CD4-positive, alpha-beta T cell (primary cell): ENCODE data around the gene VSTM5. TPM values are rescaled to one million over a fixed set of nuclear protein-coding genes. Genes with fewer than 3 reads are reported as not detected.

ENCODE experiments used
- ATAC-seq: fragments of 200-7000 bp; cut with Tn5 transposase; one replicate; pipeline ENCODE4 v1.10.0; 2022; ENCODE audit warnings: mild to moderate bottlenecking; ENCODE audit not compliant: poor library complexity
- CTCF ChIA-PET: fragments of 350-600 bp; sonication (Branson Sonifier 250); formaldehyde crosslinking; loops from one replicate; lab custom pipeline; 2021; ENCODE audit warnings: antibody characterized with exemption, inconsistent platforms; lab: Charles Lee
- POLR2A ChIA-PET: fragments of 350-600 bp; sonication (Branson Sonifier 250); formaldehyde crosslinking; loops from one replicate; lab custom pipeline; 2021; ENCODE audit warnings: antibody characterized with exemption, inconsistent platforms; lab: Charles Lee
- DNase-seq, 14 experiments: peaks; one replicate each; pipeline ENCODE4 v3.0.0-alpha.2; 2013 to 2020; ENCODE audit warnings: mixed read lengths in 2 of 14
- H3K27ac ChIP-seq, 2 donors: one replicate each; pipeline versions ENCODE4 v1.5.1 to v1.7.0; 2013; ENCODE audit warnings: low read length in 2 of 2, low read depth in 1 of 2, mild to moderate bottlenecking in 1 of 2
- H3K27me3 ChIP-seq, 2 experiments: 1 replicate in 1 of 2; 2 replicates in 1 of 2; pipeline versions ENCODE4 v1.6.1 to v1.7.0; 2013; ENCODE audit warnings: low read length in 2 of 2, control low read depth in 1 of 2, mild to moderate bottlenecking in 1 of 2, moderate library complexity in 1 of 2; ENCODE audit not compliant: insufficient read depth in 2 of 2, control insufficient read depth in 1 of 2
- H3K36me3 ChIP-seq: one replicate; pipeline ENCODE4 v1.6.1; 2013; ENCODE audit warnings: low read length, control low read depth; ENCODE audit not compliant: insufficient read depth
- H3K4me1 ChIP-seq: one replicate; pipeline ENCODE4 v1.6.1; 2013; ENCODE audit warnings: low read length, control low read depth; ENCODE audit not compliant: insufficient read depth
- H3K4me3 ChIP-seq: one replicate; pipeline ENCODE4 v1.5.1; 2013; ENCODE audit warnings: mild to moderate bottlenecking, low read length, moderate library complexity
- H3K9me3 ChIP-seq, 2 experiments: 1 replicate in 1 of 2; 2 replicates in 1 of 2; pipeline versions ENCODE4 v1.6.1 to v1.7.0; 2013; ENCODE audit warnings: low read length in 2 of 2, mild to moderate bottlenecking in 2 of 2, control low read depth in 1 of 2, moderate library complexity in 1 of 2; ENCODE audit not compliant: control insufficient read depth in 1 of 2, insufficient read depth in 1 of 2
- H3K27ac Mint-ChIP-seq: one replicate; pipeline ENCODE4 v1.8.0; 2020; ENCODE audit warnings: mixed read lengths
- H3K27me3 Mint-ChIP-seq: one replicate; pipeline ENCODE4 v1.8.0; 2021; ENCODE audit warnings: mixed read lengths
- H3K36me3 Mint-ChIP-seq: one replicate; pipeline ENCODE4 v1.8.0; 2021; ENCODE audit warnings: low read depth, mixed read lengths
- H3K4me1 Mint-ChIP-seq: one replicate; pipeline ENCODE4 v1.8.0; 2021; ENCODE audit warnings: low read depth, mixed read lengths
- H3K4me3 Mint-ChIP-seq: one replicate; pipeline ENCODE4 v1.8.0; 2020; ENCODE audit warnings: mild to moderate bottlenecking, mixed read lengths
- H3K9me3 Mint-ChIP-seq: one replicate; pipeline ENCODE4 v1.8.0; 2020; ENCODE audit warnings: mixed read lengths
- intact Hi-C, 2 experiments: fragments of 100-400 bp; cut with DNase I in 1 of 2; cut with micrococcal nuclease in 1 of 2; formaldehyde crosslinking; loops; one replicate each; pipeline versions ENCODE4 v1.15.1 to v1.9.0; 2023 to 2025; cut with DNase I, micrococcal nuclease
- total RNA-seq, 174 experiments: library from RNA in 2 of 174; stranded (reverse) in 2 of 174; gene quantifications; one replicate each; pipeline ENCODE4 v1.2.3 and lab custom pipeline; 2021 to 2026
- TF ChIP-seq, protein P1 (sequence below): fragments of 200-600 bp; IDR thresholded peaks from one replicate; pipeline ENCODE4 v1.8.0; 2022; ENCODE audit warnings: antibody characterized with exemption, mild to moderate bottlenecking

Gene VSTM5
- total RNA-seq, 2 experiments from 2014 or later: not detected

DNA sequence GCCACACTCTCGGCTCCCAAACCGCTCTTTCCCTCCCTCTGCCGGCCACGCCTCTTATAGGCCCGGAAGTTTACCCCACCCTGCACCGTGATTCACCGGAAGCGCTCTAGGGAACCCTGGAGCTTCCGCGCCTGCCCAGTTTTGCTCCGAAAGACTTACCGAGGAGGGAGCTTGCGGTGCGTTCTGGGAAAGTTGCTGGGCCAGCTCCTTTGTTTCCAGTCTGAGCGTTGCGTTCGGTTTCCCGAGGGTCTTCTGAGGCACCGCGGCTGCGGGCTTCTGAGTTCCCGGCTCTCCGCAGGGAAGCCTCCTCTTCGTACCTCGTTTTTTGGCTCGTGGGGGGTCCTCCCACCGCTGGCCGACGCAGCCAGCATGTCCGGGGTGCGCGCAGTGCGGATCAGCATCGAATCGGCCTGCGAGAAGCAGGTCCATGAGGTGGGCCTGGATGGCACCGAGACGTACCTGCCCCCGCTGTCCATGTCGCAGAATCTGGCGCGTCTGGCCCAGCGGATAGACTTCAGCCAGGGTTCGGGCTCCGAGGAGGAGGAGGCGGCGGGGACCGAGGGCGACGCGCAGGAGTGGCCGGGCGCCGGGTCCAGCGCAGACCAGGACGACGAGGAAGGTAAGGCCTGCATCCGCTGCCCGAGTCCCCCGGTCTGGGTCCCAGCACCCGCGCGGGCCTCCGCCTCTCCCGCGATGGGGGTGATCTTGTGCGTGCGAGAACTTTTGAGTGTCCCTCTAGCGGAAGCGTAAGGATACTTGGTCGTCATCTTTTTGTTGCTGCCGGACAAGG is 66.1 kb downstream of the VSTM5 start, which contains the start of gene MED17:
Gene MED17, plus strand, starts transcription at position 138 of the 790 bp plus-strand sequence. Its CDS starts 232 bp downstream, at position 370.
- no peaks in the 10 kb centered on the region for H3K9me3 Mint-ChIP-seq
- peak; percentile 96 for ATAC-seq
- CTCF ChIA-PET: interaction anchor here (0.9 to 2.3 kb wide), 3 partner anchors 12 to 44 kb away, joined by 3 to 18 read pairs (median 5); partner anchors contain the start of genes C11orf54 and TAF1D
- DNase-seq: peak; percentile 79 to 95 (median 86)
- POLR2A ChIA-PET: interaction anchor here (0.7 to 6.3 kb wide), 21 partner anchors 8 to 1306 kb away, joined by 3 to 149 read pairs (median 4); partner anchors contain the start of genes ANKRD49, C11orf54, CEP295 and CWC15
- TF ChIP-seq, protein P1, sequence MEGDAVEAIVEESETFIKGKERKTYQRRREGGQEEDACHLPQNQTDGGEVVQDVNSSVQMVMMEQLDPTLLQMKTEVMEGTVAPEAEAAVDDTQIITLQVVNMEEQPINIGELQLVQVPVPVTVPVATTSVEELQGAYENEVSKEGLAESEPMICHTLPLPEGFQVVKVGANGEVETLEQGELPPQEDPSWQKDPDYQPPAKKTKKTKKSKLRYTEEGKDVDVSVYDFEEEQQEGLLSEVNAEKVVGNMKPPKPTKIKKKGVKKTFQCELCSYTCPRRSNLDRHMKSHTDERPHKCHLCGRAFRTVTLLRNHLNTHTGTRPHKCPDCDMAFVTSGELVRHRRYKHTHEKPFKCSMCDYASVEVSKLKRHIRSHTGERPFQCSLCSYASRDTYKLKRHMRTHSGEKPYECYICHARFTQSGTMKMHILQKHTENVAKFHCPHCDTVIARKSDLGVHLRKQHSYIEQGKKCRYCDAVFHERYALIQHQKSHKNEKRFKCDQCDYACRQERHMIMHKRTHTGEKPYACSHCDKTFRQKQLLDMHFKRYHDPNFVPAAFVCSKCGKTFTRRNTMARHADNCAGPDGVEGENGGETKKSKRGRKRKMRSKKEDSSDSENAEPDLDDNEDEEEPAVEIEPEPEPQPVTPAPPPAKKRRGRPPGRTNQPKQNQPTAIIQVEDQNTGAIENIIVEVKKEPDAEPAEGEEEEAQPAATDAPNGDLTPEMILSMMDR: no peak
- Histone ChIP-seq H3K9me3 (no peaks in the 10 kb centered on the region), H3K27me3 (no peaks in the 10 kb centered on the region), H3K4me1 (peaks cover 32% of the 10 kb centered on the region), H3K27ac (peak within 1 kb of the TSS; percentile 86 to 90), H3K36me3 (peaks cover 15% of the 10 kb centered on the region), H3K4me3 (peak within 1 kb of the TSS; percentile 97)
- H3K27me3 Mint-ChIP-seq: no peaks in the 10 kb centered on the region
- H3K4me1 Mint-ChIP-seq: peaks cover 53% of the 10 kb centered on the region
- peaks cover 46% of the 10 kb centered on the region for H3K36me3 Mint-ChIP-seq
- peak within 1 kb of the TSS; percentile 89 for H3K4me3 Mint-ChIP-seq
- H3K27ac Mint-ChIP-seq: peak within 1 kb of the TSS; percentile 81
- intact Hi-C loops: loop anchor here (1.0 to 10.0 kb wide), 9 partner anchors 43 to 2000 kb away; partner anchors contain the start of genes CEP295 (in 2 of the 2), ANKRD49 (in 1 of the 2), C11orf54 (in 1 of the 2) and CWC15 (in 1 of the 2)

DNA sequence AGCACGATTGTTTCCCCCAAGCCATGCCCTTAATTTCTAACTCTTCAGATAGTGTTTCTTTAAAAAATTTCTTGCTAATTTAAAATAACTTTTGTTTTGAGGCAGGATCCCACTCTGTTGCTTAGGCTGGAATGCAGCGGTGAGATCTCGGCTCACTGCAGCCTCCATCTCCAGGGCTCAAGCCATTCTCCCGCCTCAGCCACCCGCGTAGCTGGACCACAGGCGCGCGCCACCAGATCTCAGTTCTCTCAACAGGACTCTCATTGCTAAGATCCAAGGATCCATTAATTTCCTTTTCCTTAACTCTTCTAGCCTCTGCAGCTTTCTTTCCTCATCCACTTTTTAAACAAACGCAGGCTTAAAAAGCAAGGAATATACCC is 66.7 kb downstream of the VSTM5 start:
- Histone ChIP-seq H3K36me3 (peaks cover 10% of the 10 kb centered on the region), H3K9me3 (no peaks in the 10 kb centered on the region), H3K4me3 (peak overlapping the region; percentile 97), H3K4me1 (peaks cover 32% of the 10 kb centered on the region), H3K27me3 (no peaks in the 10 kb centered on the region), H3K27ac (peak overlapping the region; percentile 57 to 90)
- Mint-ChIP-seq H3K9me3 (no peaks in the 10 kb centered on the region), H3K27ac (peak overlapping the region; percentile 81), H3K27me3 (no peaks in the 10 kb centered on the region), H3K36me3 (peaks cover 40% of the 10 kb centered on the region), H3K4me3 (peak overlapping the region; percentile 89), H3K4me1 (peaks cover 47% of the 10 kb centered on the region)
- POLR2A ChIA-PET: interaction anchor here (0.7 to 6.3 kb wide), 21 partner anchors 9 to 1306 kb away, joined by 3 to 149 read pairs (median 4); partner anchors contain the start of genes ANKRD49, C11orf54, CEP295 and CWC15
- TF ChIP-seq, protein P1: peak; percentile 36
- ATAC-seq: peak; percentile 14
- CTCF ChIA-PET: interaction anchor here (0.9 to 2.3 kb wide), 3 partner anchors 11 to 44 kb away, joined by 3 to 18 read pairs (median 5); partner anchors contain the start of genes C11orf54 and TAF1D
- no peak for DNase-seq
- intact Hi-C loops: loop anchor here (1.0 to 10.0 kb wide), 10 partner anchors 42 to 2001 kb away; partner anchors contain the start of genes C11orf54 (in 2 of the 2), CEP295 (in 2 of the 2), TAF1D (in 2 of the 2) and ANKRD49 (in 1 of the 2)

GRCh38 chr11:93783362-93783761 is 67.1 kb downstream of the VSTM5 start:
- TF ChIP-seq, protein P1: no peak
- POLR2A ChIA-PET: interaction anchor here (1.0 to 6.3 kb wide), 11 partner anchors 9 to 761 kb away, joined by 3 to 149 read pairs (median 4); partner anchors contain the start of genes ANKRD49, C11orf54, FUT4 and MRE11
- ATAC-seq (no peak), DNase-seq (no peak)
- Mint-ChIP-seq H3K27me3 (no peaks in the 10 kb centered on the region), H3K4me1 (peaks cover 45% of the 10 kb centered on the region), H3K9me3 (no peaks in the 10 kb centered on the region), H3K36me3 (peaks cover 38% of the 10 kb centered on the region), H3K4me3 (peak overlapping the region; percentile 89), H3K27ac (peak overlapping the region; percentile 81)
- intact Hi-C loops: loop anchor here in 1 of 2 experiments (1.0 to 10.0 kb wide), 7 partner anchors 42 to 2001 kb away; partner anchors contain the start of genes ANKRD49, C11orf54, CWC15 and FAM76B
- Histone ChIP-seq H3K27ac (peak overlapping the region in 1 of 2 donors; percentile 90), H3K9me3 (no peaks in the 10 kb centered on the region), H3K4me3 (peak overlapping the region; percentile 97), H3K36me3 (peaks cover 7% of the 10 kb centered on the region), H3K27me3 (no peaks in the 10 kb centered on the region), H3K4me1 (peaks cover 32% of the 10 kb centered on the region)
- CTCF ChIA-PET: interaction anchor here (1.3 to 2.3 kb wide), 2 partner anchors 42 to 43 kb away, joined by 5 to 18 read pairs; partner anchors contain the start of genes C11orf54 and TAF1D
